Ammon's horn (tissue), 1 donor: ENCODE results near the gene MRPL36.

Source experiments
- DNase-seq: peaks from one replicate; pipeline ENCODE4 v3.0.0-alpha.2; 2016; ENCODE audit warnings: low spot score

The MRPL36 gene

DNA sequence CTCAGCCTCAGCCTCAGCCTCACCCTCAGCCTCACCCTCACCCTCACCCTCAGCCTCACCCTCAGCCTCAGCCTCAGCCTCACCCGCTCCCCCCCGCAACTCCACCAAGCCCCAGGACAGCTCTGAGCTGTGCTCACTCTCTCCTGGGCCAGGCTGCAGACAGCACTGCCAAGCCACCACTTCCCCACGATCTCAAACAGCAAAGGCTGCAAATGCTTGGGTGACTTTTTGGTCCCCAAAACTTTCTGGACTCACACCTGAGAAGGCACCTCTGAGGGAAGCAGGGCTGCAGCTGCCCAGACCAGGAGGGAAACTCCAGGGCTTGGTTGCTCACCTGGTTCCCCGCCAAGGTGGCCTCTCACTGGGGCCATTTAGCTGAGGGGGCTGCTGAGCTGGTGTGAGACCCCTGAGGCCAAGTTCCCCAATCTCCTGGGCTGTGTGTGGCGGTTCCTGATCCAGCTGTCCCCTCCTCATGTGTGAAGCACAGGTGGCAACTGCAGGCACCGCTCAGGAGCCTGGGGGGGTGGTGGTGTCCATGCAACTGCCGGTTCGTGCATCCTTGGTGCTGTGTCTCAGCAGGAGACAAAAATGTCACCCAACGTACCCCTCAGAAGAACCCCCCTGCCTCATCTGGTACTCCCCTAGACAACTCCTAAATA is 17.8 kb downstream of the MRPL36 start:
- DNase-seq = no peak

DNA sequence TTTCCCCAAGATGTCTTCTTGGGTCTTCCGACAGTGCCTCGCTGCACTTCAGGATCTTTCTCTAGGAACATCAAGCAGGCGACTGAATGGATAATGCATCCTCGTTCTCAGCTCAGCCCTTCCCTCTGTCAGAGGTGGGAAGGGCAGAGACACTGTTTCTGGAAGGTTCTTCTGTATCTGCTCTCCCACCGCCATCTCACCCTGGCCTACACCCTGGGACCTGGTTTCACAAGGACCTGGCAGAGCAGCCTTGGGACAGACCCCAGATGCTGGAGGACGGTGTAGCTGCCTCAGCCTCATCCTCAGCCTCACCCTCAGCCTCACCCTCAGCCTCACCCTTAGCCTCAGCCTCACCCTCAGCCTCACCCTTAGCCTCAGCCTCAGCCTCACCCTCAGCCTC is 18.5 kb downstream of the MRPL36 start:
- DNase-seq = no peak

DNA sequence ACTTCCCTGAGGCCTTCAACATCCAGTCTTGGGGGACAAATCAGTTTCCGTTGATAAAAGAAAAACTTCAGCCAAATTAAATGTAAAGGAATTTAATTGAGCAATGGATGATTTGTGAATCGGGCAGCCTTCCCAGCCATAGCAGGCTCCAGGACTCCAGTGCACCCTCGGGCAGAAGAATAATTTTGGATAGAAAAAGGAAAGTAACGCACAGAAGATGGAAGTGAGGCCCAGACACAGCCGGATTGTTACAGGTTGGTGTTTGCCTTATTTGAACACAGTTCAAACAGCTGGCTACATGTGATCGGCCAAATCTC is 19.1 kb downstream of the MRPL36 start:
- DNase-seq = no peak

DNA sequence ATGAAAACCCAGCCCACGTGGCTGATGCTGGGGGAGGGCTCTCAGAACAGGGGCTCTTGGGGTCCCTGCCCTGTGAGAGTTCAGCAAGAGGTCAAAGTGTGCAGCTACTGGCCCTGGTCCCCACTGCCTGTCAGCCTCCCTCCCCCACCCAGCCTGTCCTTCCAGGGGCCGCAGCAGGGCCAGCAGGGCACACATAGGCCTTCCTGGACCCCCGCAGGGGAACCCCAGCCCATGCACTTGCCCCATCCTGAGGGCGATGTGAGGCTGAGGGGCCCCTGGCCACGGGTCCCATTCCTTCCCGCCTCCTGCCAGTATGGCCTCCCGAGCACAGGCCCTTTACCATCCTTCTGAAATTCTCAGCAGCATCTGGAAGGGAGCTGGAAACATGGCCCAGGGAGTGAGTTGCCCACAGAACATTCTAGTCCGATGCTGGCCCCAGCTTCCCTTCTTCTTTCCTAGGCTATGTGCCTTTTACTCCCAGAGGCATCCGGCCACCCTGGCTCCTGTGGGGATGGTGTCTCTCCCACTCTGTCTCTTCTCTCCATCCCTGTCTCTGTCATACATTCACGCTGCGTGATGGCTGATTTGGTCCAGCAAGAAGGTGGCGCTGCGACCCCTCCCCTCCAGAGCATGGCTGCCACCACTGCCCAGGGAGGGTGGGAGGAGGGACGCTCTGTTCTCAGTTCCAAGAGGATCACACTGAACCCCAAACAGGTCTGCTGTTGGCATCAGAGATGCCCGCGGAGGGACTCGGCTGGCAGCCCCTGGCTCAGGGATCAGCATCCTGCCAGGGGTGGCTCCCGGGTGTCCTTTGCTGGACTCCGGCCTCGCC is 19.6 kb downstream of the MRPL36 start:
- no peak for DNase-seq

DNA sequence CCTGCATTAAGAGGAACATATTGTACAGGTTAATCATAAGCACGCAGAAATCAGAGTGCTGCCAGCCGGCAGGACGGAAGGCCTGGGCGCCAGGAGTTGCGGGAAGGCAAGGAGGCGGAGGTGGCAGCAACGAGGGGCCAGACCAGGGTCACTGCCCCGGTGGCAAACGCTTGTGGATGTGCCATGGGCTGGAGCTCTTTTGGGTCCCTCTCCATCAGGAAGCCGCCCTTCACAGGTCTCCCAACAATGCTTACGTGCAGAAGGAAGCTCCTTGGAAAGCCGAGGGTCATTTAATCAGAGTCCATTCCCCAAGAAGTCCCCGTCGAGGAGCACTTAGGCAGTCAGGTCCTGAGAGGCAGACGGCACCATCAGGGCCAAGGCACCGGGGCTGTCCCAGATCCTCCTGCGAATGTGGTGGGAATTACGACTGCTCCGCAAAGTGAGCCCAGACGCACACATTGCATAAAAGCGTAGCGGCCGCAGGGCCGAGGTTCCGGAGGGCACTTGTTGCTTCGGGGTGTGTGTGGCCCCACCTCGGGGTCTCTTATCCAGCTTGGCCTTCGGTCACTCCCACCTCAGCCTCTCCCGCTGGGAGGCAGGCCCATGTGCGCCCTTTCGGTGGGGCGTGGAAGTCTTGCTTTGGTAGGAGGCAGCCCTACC is 20.5 kb downstream of the MRPL36 start:
- DNase-seq = no peak

DNA sequence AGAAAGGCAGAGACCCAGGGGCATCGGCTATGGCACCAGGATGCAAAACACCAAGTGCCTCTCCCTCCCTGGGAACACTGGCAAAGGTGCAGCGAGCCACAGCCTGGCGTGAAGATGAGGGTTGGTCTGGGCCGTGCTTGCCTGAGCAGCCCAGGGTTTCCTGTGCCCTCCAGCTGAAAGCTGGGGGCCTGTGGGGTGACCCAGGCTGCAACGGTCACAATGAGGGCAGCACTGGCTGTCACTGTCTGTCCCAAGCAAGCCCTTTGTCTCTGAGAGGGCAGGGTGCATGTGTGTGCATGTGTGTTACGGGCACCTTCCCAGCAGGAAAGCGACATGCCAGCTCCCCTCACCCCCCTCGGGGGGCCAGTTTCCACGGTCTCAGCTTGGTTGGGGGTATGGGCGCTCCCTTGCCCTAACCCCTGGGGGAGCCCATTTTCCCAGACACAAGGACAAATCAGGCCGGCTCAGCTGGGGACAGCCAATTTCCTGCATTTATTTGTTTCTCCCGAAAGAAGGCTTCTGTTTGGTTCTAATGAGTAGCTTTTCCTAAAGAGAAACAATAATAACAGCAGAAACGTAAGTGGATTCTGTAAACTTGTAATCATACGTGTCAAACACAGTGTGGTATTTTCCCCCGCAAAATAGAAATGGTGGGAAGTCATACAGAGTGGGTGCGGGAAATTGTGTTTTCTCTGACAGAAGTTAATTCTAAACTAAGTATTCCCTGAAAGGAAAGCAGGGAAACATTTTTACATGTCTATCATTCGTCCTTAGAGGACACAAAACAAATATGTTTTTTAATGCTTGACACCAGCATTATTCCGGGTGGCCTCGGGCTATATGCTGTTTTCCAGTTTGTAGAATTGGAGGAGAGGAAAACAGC is 21.3 kb downstream of the MRPL36 start:
- DNase-seq = no peak

DNA sequence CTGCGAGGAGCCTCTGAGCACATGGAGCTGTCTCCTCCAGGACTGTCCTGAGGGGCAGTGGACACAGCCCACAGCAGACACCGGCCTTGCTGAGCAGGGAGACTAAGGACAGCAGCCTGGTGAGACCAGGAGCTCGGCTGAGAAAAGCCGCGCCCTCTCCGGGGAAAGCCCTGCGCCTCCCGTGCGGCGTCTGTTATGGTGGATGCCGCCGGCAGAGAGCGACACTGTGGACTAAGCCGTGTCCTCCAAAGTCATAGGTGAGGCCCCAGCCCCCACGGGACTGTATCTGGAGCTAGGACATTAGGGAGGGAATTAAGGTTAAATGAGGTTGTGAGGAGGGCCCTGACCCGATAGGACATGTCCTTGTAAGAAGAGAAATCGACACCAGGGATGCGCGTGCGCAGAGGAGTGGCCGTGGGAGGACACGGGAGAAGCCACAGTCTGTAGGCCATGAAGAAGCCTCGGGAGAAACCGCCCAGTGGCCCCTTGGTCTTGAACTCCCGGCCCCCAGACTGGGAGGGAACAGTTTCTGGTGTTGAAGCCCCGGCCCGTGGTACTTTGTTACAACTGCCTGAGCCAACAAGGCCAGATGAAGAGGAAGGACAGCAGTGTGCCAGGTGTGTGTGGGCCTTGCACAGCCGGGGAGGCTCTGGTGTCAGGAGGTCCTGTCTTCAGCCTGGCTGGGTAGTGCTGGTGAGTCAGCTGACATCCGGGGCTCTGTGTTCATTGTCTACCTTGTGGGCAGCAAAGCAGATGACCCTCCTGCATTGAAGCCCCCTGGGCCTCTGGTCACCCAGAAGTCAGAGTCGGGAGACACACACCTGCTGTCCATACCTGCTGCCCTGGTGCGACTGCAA is 22.1 kb downstream of the MRPL36 start:
- no peak for DNase-seq

DNA sequence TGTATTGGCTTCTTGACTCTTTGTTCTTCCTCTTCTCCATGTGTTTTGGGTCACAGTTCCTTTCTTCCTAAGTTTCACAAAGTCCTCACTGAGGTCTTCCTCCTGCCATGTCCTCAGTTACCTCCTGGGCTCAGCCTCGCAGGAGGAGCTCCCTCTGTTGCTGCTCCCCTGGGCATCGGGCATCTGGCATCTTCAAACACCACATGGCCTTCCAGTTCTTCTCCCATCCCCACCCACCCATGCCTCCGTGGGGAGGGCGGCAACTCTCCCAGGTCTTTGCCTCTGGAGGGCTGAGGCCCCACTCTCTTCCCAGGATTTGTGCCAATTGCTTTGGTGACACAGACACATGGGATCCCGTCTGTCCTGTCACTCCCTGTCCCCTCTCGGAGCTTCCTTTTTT is 22.8 kb downstream of the MRPL36 start:
- no peak for DNase-seq

DNA sequence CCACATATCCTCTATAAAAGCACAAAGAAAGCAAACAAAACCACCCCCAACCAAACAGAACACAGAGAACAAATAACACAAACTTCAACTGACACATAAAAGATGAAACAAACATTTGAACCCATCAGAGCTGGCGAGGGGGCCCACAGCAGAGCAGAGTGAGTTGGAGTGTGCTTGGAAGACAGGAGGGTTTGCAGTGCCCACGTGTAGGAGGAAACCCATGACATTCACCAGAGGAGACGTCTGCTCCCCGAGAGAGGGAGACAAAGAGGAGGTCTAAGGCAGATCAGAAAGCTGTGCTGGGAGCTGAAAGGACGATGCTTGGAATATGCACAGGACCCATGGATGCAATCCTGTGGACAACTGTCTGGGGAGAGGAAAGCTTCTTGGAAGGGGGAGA is 27.0 kb downstream of the MRPL36 start:
- no peak for DNase-seq

DNA sequence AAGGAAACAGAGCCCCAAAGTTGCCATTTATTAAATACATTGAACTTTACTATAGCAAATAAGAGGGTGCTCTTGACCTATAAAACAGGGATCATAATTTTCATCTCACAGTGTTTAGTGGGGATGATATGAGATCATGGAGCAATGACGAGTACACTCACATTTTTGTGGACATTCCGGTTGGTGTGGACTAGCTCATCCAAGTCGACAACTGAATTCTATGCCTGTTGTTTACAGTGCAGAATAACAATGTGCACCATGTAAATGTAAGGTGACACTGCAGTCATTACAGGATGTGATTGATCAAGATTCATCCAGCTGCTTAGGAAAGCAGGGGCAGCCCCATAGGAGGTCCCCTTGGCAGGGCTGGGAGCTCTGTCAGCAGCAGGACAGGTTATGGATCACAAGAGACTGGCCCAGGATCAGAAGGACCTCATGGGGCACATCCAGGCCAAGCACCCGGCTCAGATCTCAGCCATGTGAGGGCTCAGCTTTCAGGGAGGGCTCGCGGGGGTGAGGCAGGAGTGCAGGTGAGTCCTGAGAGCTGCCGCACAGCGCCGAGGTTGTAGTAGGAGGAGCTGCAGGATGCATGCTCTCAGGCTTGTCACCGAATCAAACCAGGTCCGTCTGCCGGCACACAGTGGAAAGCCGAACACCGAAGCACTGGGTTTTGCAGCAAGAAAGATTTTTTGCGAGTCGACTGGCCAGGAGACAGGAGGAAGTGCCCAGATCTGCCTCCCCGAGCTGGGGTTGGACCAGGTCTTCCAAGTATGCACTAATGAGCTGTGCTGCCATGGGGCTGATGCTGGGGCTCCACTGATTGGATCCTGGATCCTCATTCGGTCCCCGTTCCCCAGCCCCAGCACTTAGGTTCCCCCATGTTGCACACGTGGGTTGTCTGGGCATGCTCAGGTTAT is 28.2 kb downstream of the MRPL36 start:
- DNase-seq = no peak

DNA sequence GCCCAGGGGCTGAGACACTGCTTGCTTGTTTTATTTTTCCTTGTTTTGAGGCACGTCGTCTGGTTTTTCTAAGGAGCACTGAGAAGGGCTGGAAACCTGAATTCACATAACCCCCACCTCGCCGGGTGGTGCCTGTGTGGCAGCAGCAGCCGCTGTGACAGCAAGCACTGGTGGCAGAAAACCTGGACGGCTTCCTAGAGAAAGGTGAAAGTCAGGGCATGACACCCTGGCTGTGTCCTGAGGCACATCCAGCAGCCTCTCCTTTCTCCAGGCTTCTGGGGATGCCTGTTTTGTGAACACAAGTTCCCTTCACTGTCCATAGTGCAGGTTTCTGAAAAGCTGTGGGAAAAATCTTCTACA is 29.2 kb downstream of the MRPL36 start:
- no peak for DNase-seq

DNA sequence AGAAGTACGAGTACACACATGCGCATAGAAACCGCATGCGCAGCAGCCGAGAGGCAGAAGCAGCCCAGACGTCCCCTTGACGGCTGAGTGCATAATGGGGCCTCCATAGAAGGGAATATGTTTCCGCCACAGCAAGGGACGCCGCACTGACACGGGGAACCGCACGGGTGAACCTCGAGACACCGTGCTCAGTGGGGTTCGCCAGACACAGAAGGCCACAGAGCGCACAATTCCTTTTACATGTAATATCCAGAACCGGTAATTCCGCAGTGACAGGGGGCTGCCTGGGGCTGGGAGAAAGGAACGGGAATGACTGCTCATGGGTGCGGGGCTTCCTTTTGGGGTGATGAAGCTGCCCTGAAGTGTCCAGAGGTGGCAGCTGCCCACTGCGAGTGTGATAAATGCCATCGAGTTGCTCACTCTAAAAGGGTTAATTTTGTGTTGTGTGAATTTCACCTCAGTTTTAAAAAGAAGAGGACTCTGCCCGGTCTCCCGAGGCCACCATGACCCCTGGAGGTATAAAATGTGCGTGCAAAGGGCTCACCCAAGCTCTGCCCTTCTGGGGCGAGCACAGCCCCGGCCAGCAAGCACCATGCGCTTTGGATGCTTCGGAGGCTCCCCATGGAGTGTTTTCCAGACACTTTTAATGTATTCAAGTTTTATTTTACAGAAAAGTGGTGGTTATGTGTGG is 29.7 kb downstream of the MRPL36 start:
- DNase-seq = no peak

DNA sequence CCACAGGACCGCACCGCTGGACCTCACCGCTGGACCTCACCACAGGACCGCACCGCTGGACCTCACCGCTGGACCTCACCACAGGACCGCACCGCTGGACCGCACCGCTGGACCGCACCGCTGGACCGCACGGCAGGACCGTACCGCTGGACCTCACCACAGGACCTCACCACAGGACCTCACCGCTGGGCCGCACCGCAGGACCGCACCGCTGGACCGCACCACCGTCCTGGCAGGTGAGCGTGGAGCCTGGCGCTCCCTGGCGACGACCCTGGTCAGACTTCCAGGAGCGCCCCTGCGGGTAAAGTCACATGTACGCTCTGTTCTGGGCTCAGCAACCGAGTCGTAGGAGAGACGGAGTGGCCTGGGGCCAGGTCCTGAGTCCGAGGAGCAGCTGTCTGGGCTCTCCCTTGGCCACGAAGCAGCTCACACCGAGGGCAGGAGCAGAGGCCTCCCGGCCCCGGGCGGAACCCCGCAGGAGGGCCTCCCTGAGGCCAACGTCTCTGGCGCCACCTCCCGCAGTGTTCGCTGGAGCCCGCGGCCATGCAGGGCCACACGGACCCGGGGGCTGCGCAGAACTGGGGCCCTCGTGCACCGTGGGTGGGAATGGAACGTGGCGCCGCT is 30.5 kb downstream of the MRPL36 start:
- no peak for DNase-seq

DNA sequence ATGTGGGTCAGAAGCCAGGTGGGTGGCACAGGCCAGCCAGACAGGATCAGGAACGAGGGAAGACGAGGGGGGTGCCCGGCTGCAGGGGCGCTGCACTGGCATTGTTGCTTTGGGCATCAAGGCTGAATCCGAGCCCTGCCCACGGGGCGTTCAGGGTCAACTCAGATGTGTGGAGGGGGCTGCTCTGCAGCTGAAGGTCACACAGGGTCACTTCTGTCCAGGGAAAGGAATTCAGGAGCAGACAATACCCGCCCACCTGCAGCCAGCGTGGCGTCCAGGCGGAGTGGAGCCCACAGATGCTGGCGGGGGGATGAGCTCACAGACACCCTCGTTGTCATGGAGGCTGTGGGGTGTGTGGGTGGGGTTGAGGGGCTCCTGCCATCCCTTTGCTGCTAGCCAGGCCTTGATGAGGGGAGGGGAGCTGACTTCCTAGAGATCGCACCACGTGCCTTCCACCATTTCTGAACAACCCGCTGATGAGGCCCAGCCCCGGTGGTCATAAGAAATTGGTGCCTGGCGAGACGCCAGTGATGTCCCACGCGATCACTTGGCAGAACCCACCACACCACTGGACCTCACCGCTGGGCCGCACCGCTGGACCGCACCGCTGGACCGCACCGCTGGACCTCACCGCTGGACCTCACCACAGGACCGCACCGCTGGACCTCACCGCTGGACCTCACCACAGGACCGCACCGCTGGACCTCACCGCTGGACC is 31.2 kb downstream of the MRPL36 start:
- DNase-seq = no peak

DNA sequence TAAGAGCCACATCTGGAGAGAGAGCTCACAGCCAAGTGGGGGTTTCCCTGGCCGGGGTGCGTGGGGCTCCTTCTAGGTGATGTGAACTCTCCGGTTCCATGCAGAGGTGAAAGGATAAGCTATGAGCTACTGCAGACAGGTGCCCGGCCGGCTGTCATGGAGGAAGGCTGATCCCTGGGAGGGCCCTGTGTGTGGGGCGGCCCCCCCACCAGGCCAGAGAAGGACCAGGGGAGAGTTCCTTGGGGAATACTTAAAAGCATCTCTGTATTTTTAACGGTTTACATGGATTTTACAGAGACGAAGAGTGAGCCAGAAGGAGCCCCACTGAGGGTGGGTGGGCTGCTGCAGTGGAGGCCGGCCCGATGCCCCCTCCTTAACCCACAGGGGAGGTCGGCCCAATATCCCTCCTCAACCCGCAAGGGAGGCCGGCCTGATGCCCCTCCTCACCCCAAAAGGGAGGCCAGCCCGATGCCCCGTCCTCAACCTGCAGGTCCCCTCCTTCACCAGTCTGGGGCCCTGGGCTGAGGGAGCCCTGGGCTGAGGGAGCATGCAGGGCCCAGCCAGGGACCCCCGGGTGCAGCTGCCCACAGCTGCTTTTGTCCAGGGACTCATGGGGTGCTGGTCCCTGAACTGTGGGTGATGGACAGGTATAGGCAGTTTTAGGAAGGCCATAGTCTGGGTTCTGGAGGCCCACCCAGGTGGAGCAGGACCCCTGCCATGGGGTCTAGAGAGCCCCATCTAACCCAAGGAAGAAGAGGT is 31.9 kb downstream of the MRPL36 start:
- DNase-seq = no peak

DNA sequence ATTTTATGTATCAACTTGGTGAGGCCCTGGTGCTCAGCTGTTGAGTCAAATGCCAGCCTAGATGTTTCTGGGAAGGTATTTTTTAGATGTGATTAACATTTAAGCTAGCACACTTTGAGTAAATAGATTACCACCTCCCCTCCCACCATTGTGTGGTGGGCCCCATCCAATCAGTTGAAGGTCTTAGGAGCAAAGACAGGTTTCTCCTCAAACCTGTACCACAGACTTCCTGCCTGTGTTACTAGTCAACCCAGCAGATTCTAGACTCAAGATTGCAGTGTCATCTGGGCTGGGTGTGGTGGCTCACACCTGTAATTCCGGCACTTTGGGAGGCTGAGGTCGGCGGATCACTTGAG is 33.8 kb downstream of the MRPL36 start:
- DNase-seq = no peak

DNA sequence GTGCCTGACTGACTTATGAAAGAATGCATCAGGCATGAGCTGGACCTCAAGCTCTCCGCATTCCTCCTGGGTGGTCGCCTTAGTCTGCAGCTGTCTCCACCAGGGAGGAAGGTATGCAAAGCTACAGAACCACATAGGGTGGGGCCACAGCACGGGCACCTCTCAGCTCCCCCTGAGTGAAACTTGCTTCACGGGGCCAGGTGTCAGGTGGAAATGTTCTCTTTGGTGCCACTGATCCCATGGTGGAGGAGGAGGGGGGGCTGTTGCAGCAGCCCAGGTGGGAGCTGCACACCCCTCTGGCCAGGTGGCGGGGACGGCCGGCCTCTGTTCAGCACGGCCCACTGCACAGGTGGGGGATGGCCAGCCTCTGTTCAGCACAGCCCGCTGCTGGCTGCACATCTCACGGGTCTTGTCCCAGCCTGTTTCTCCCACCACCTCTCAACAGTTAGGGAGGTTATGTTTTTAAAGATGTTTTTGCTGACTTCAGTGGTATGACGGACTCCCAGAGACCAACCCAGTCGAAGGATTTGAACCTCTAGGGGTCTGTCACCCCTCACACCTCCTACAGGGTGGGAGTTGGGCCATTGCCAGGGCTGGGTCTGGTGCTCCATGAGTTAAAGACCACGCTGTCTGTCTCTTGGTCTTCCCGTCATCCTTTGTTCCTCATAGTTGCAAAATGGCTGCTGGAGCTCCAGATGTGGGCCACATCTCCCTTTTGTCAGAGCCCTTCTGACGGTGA is 34.3 kb downstream of the MRPL36 start:
- DNase-seq = no peak
